Endothelial cell of umbilical vein (primary cell): Measurements from ENCODE around the gene CCDC40. TPM values are rescaled to one million over a fixed set of nuclear protein-coding genes. Genes with fewer than 3 reads are reported as not detected.

Experiments
- BruUV-seq: library from RNA; stranded (reverse); fragments of 400-500 nt; replicated peaks from 2 replicates; lab custom pipeline; 2021; lab: Mats Ljungman, UMichigan
- CTCF ChIA-PET: fragments of 300-600, 350-600 bp; sonication (Branson Sonifier 250); formaldehyde crosslinking; loops from one replicate; lab custom pipeline; 2021; ENCODE audit warnings: antibody characterized with exemption, inconsistent platforms; lab: Charles Lee
- POLR2A ChIA-PET: fragments of 300-600, 350-600 bp; sonication (Branson Sonifier 250); formaldehyde crosslinking; loops from one replicate; lab custom pipeline; 2021; ENCODE audit warnings: antibody characterized with exemption, inconsistent platforms; lab: Charles Lee
- DNase-seq: peaks from one replicate; pipeline ENCODE4 v3.0.0-alpha.2; 2011; ENCODE audit warnings: low read depth, low spot score
- FAIRE-seq: peaks from 2 replicates; lab custom pipeline; 2011; peaks lifted over from hg19 to GRCh38; lab: Jason Lieb, UNC
- H2AFZ ChIP-seq: 2 replicates; pipeline ENCODE4 v1.6.0; 2012; ENCODE audit warnings: low read depth, low read length, control low read depth, inconsistent platforms
- H3K27ac ChIP-seq: 2 replicates; pipeline ENCODE4 v1.5.1; 2011; ENCODE audit warnings: low read depth, mild to moderate bottlenecking, control low read depth, low read length, moderate library complexity; ENCODE audit not compliant: insufficient read depth
- H3K27me3 ChIP-seq, 2 experiments: 2 replicates each; pipeline versions ENCODE4 v1.6.0 to v1.6.1; 2011; ENCODE audit warnings: low read length in 2 of 2, mixed read lengths in 1 of 2; ENCODE audit not compliant: control insufficient read depth in 2 of 2, insufficient read depth in 2 of 2
- H3K36me3 ChIP-seq, 2 experiments: 2 replicates in 1 of 2; 3 replicates in 1 of 2; pipeline ENCODE4 v1.5.1; 2011; ENCODE audit warnings: low read length in 2 of 2, mild to moderate bottlenecking in 1 of 2, moderate library complexity in 1 of 2; ENCODE audit not compliant: control insufficient read depth in 2 of 2, insufficient read depth in 2 of 2; ENCODE audit errors: extremely low read depth in 1 of 2
- H3K4me1 ChIP-seq: 3 replicates; pipeline ENCODE4 v1.5.1; 2011; ENCODE audit warnings: mild to moderate bottlenecking, low read length; ENCODE audit not compliant: control insufficient read depth, insufficient read depth; ENCODE audit errors: extremely low read depth
- H3K4me2 ChIP-seq: 2 replicates; pipeline ENCODE4 v1.6.1; 2011; ENCODE audit warnings: low read length, control low read depth, mixed read lengths; ENCODE audit not compliant: insufficient read depth
- H3K4me3 ChIP-seq, 3 experiments: fragments of 200-600 bp in 1 of 3; sonication (generic), shearing (Covaris generic) in 1 of 3; replicated peaks in 1 of 3; 2 replicates each; pipeline ENCODE4 v1.5.1; 2011 to 2016; ENCODE audit warnings: control low read depth in 3 of 3, low read length in 3 of 3, mild to moderate bottlenecking in 2 of 3, inconsistent platforms in 1 of 3, low read depth in 1 of 3, moderate library complexity in 1 of 3; ENCODE audit not compliant: insufficient read depth in 1 of 3
- H3K79me2 ChIP-seq: 2 replicates; pipeline ENCODE4 v1.6.0; 2012; ENCODE audit warnings: low read length, inconsistent platforms; ENCODE audit not compliant: control insufficient read depth, insufficient read depth
- H3K9ac ChIP-seq: replicated peaks from 2 replicates; pipeline ENCODE3; 2011; ENCODE audit warnings: low read length, control low read depth; ENCODE audit not compliant: insufficient read depth; ENCODE audit errors: extremely low read depth
- H3K9me1 ChIP-seq: replicated peaks from 3 replicates; pipeline ENCODE4 v1.6.0; 2011; ENCODE audit warnings: mild to moderate bottlenecking, low read length; ENCODE audit not compliant: control insufficient read depth, insufficient read depth; ENCODE audit errors: extremely low read depth
- H3K9me3 ChIP-seq: replicated peaks from 2 replicates; pipeline ENCODE4 v1.5.1; 2012; ENCODE audit warnings: low read length, inconsistent platforms; ENCODE audit not compliant: control insufficient read depth, insufficient read depth
- H4K20me1 ChIP-seq: replicated peaks from 2 replicates; pipeline ENCODE3; 2011; ENCODE audit warnings: mild to moderate bottlenecking, low read length; ENCODE audit not compliant: control insufficient read depth, insufficient read depth; ENCODE audit errors: extremely low read depth
- CTCF ChIP-seq, 2 donors: IDR thresholded peaks; 1 replicate in 1 of 2; 2 replicates in 1 of 2; pipeline ENCODE4 v1.5.1; 2011; ENCODE audit warnings: low read length in 2 of 2, mild to moderate bottlenecking in 2 of 2, moderate library complexity in 2 of 2, control low read depth in 1 of 2, inconsistent platforms in 1 of 2, low read depth in 1 of 2; ENCODE audit not compliant: insufficient read depth in 1 of 2; ENCODE audit errors: extremely low read depth in 1 of 2
- EZH2 ChIP-seq: IDR thresholded peaks from 2 replicates; pipeline ENCODE4 v1.6.1; 2012; ENCODE audit warnings: borderline replicate concordance, low read depth, mild to moderate bottlenecking, moderate library complexity, low read length, inconsistent platforms; ENCODE audit not compliant: severe bottlenecking
- FOS ChIP-seq: IDR thresholded peaks from 2 replicates; pipeline ENCODE4 v1.6.1; 2011; ENCODE audit warnings: mild to moderate bottlenecking, low read length, moderate library complexity, borderline replicate concordance; ENCODE audit not compliant: insufficient read depth
- GATA2 ChIP-seq: IDR thresholded peaks from 2 replicates; pipeline ENCODE4 v1.7.0; 2011; ENCODE audit warnings: low read depth, mild to moderate bottlenecking, moderate library complexity, mixed read lengths, low read length; ENCODE audit not compliant: insufficient read length, insufficient read depth
- JUN ChIP-seq: IDR thresholded peaks from 2 replicates; pipeline ENCODE4 v1.6.1; 2011; ENCODE audit warnings: borderline replicate concordance, low read depth; ENCODE audit not compliant: insufficient read length, insufficient read depth
- MAX ChIP-seq: IDR thresholded peaks from 2 replicates; pipeline ENCODE4 v1.6.1; 2011; ENCODE audit not compliant: insufficient read depth, insufficient read length
- MYC ChIP-seq: IDR thresholded peaks from one replicate; pipeline ENCODE4 v1.6.1; 2011; ENCODE audit warnings: mild to moderate bottlenecking, low read depth, low read length
- POLR2A ChIP-seq: IDR thresholded peaks from 2 replicates; pipeline ENCODE4 v1.6.1; 2012; ENCODE audit warnings: low read depth, mild to moderate bottlenecking, control low read depth, low read length
- POLR2AphosphoS5 ChIP-seq: IDR thresholded peaks from 2 replicates; pipeline ENCODE4 v1.6.1; 2012; ENCODE audit warnings: low read depth, mild to moderate bottlenecking, control low read depth, low read length, moderate library complexity; ENCODE audit not compliant: insufficient read depth
- dilution Hi-C: fragments of 300-500 bp; cut with MboI; formaldehyde crosslinking; loops from one replicate; pipeline ENCODE4 v1.15.0; 2019; ENCODE audit warnings: low sequenced_read_pairs; ENCODE audit not compliant: extremely low pct_ligation_motif_present
- intact Hi-C: fragments of 100-400 bp; cut with micrococcal nuclease; formaldehyde crosslinking; loops from one replicate; pipeline ENCODE4 v1.10.0; 2022
- polyA plus RNA-seq, 4 experiments: library from polyadenylated mRNA; depleted of rRNA in 3 of 4; stranded (reverse) in 3 of 4; unstranded in 1 of 4; fragments of >200 nt; gene quantifications; 2 replicates each; pipeline versions ENCODE4 v1.2.1 to v1.2.3, GENCODE V29; 2011 to 2012; ENCODE audit warnings: missing spikeins in 1 of 4
- total RNA-seq: library from RNA; stranded (reverse); gene quantifications from 2 replicates; pipeline ENCODE4 v1.2.3, GENCODE V29; 2021

The CCDC40 gene
- total and polyA plus RNA-seq, 2 donors (not counting 3 experiments of a cell fraction or from before 2014, with no cell fraction given), result 1.4 to 5.5 TPM

- H3K27ac ChIP-seq, result no peak overlapping the region
- H3K9me3 ChIP-seq, result no peaks in the 10 kb centered on the region
- DNase-seq, result no peak
- intact Hi-C loops, result no loop called here
- BruUV-seq, result no TSS peak
- H3K27me3 ChIP-seq, result no peaks in the 10 kb centered on the region
- no peaks in the 10 kb centered on the region for H3K4me1 ChIP-seq
- no peak for TF ChIP-seq POLR2AphosphoS5
- no peak for TF ChIP-seq JUN
- TF ChIP-seq POLR2A, result no peak
- TF ChIP-seq CTCF (IDR thresholded peaks at IDR 0.05; ENCODE audit: extremely low read depth in 1 of 2, insufficient read depth in 1 of 2, low read depth in 1 of 2, low read length in 2 of 2), result no peak
- TF ChIP-seq EZH2, result no peak
- no peak for TF ChIP-seq GATA2
- no peak for TF ChIP-seq MAX
- TF ChIP-seq MYC, result no peak
- no peak for TF ChIP-seq FOS
- H3K4me2 ChIP-seq, result no peak overlapping the region
- no peak overlapping the region for H3K4me3 ChIP-seq
- no peaks in the 10 kb centered on the region for H3K36me3 ChIP-seq
- no peaks in the 10 kb centered on the region for H3K9me1 ChIP-seq
- CTCF ChIA-PET, result interaction anchor here (1.0 to 3.8 kb wide), 5 partner anchors 8 to 99 kb away, joined by 3 to 23 read pairs (median 3); partner anchors contain the start of gene GAA
- H2AFZ ChIP-seq, result no peak overlapping the region
- no peaks in the 10 kb centered on the region for H3K79me2 ChIP-seq
- dilution Hi-C loops, result no loop called here
- H3K9ac ChIP-seq, result no peak overlapping the region
- POLR2A ChIA-PET, result no interaction called here
- no peaks in the 10 kb centered on the region for H4K20me1 ChIP-seq
- FAIRE-seq, result no peak
These were observed 56.5 kb downstream of the CCDC40 start for GRCh38 chr17:80092959-80093358.
